HEK293T (cell line): ENCODE results near the gene IL2.

ENCODE experiments used
- ARNT ChIP-seq: fragments of 450-650 bp; IDR thresholded peaks from 2 replicates; pipeline ENCODE4 v1.6.1; 2017; ENCODE audit warnings: mild to moderate bottlenecking
- BHLHE40 ChIP-seq: fragments of 450-650 bp; IDR thresholded peaks from 2 replicates; pipeline ENCODE4 v1.6.1; 2016; ENCODE audit warnings: mild to moderate bottlenecking, moderate library complexity, borderline replicate concordance
- FOXA1 ChIP-seq: fragments of 450-650 bp; IDR thresholded peaks from 2 replicates; pipeline ENCODE4 v1.6.1; 2016; ENCODE audit warnings: mild to moderate bottlenecking
- FOXM1 ChIP-seq: fragments of 450-650 bp; IDR thresholded peaks from 2 replicates; pipeline ENCODE4 v1.6.1; 2017; ENCODE audit warnings: mild to moderate bottlenecking, borderline replicate concordance
- L3MBTL2 ChIP-seq: fragments of 450-650 bp; conservative IDR thresholded peaks from 2 replicates; pipeline ENCODE4 v1.6.1; 2016; ENCODE audit warnings: mild to moderate bottlenecking
- SP1 ChIP-seq: fragments of 450-650 bp; IDR thresholded peaks from 2 replicates; pipeline ENCODE4 v1.6.1; 2017
- SUZ12 ChIP-seq: fragments of 450-650 bp; IDR thresholded peaks from 2 replicates; pipeline ENCODE4 v1.6.1; 2016; ENCODE audit warnings: mild to moderate bottlenecking
- TF ChIP-seq, protein P1 (sequence below): fragments of 450-650 bp; IDR thresholded peaks from 2 replicates; pipeline ENCODE4 v1.6.1; 2016

DNA sequence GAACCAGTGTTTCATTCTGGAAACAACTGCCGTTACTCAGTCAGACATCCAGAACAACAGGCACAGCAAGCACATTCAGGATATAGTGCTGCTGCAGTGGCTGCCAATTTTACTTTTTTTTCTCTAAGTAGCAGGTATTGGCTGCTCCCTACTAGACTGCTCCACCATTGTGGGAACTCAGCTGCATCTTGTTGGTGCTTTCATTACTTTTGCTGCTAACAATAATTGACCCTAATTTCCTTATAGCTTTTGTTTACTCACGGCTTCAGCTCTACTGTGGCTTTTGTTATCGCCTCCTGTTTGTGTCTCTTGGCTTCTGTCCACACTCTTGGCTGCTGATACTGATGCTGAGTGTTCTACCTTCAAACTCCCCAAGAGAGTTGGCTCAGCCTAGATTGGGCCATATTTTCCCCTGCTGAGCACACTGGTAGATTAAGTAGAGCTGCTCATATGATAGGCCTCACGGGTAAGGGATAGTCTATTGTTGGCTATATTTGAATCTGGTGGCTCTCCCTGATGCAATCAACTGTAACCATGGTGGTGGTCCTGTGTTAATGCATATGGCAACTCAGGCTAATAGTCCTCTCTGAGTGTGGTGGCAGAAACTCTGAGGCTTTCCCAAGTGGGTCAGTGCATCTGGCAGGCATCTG lies 44.5 kb upstream of the IL2 start:
- TF ChIP-seq, protein P1, sequence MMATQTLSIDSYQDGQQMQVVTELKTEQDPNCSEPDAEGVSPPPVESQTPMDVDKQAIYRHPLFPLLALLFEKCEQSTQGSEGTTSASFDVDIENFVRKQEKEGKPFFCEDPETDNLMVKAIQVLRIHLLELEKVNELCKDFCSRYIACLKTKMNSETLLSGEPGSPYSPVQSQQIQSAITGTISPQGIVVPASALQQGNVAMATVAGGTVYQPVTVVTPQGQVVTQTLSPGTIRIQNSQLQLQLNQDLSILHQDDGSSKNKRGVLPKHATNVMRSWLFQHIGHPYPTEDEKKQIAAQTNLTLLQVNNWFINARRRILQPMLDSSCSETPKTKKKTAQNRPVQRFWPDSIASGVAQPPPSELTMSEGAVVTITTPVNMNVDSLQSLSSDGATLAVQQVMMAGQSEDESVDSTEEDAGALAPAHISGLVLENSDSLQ = no peak
- TF ChIP-seq FOXA1 (no peak), BHLHE40 (no peak), ARNT (no peak), SP1 (no peak), SUZ12 (no peak), L3MBTL2 (no peak), FOXM1 (no peak)
